ENCODE results near the gene DNM3.

DNM3 gene

DNA sequence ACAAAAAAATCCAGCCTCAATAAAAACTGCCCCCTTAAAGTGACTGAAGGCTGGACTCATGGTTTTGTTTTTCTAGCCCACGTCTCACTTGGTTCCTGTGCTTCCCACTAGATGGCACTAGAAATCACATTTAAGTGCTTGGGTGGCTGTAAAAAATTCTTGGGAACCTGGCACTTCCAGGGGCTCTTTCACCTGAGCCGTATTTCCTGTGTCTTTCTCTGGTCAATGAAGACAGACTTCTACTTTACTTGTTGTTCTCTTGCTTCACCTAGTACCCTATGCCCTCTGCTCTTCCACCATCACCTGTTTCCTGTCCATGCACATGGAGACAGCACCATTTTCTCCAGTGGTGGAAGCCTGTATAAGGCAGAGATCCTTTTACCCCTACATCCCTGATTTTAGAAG, 39.8 kb upstream of the DNM3 start:
- Mint-ChIP-seq H3K4me1 (peaks cover 20% of the 10 kb centered on the region), H3K27me3 (ENCODE audit: low read depth, poor library complexity) (no peaks in the 10 kb centered on the region), H3K36me3 (ENCODE audit: low read depth) (peaks cover 8% of the 10 kb centered on the region), H3K9me3 (no peaks in the 10 kb centered on the region), H3K4me3 (no peak overlapping the region), H3K27ac (no peak overlapping the region)
- TF ChIP-seq, protein P1, sequence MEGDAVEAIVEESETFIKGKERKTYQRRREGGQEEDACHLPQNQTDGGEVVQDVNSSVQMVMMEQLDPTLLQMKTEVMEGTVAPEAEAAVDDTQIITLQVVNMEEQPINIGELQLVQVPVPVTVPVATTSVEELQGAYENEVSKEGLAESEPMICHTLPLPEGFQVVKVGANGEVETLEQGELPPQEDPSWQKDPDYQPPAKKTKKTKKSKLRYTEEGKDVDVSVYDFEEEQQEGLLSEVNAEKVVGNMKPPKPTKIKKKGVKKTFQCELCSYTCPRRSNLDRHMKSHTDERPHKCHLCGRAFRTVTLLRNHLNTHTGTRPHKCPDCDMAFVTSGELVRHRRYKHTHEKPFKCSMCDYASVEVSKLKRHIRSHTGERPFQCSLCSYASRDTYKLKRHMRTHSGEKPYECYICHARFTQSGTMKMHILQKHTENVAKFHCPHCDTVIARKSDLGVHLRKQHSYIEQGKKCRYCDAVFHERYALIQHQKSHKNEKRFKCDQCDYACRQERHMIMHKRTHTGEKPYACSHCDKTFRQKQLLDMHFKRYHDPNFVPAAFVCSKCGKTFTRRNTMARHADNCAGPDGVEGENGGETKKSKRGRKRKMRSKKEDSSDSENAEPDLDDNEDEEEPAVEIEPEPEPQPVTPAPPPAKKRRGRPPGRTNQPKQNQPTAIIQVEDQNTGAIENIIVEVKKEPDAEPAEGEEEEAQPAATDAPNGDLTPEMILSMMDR (IDR thresholded peaks at IDR 0.05) = peak; percentile 79
- DNase-seq = peak; percentile 40

DNA sequence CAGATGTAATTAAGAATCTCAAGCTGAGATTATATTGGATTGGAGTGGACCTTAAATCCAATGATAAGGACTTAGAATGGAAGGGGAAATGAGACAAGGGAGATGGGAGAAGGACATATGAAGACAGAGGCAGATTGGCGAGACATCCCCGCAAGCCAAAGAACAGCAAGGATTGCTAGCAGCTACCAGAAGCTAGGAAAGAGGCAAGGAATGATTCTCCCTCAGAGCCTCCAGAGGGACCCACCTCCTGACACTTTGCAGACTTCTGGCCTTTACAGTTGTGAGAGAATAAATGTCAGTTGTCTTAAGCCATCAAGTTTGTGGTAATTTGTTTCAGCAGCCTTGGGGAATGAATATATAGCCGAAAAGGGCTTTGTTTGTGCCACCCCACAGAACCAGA, 39.1 kb upstream of the DNM3 start:
- Mint-ChIP-seq H3K4me3 (no peak overlapping the region), H3K36me3 (ENCODE audit: low read depth) (peaks cover 1% of the 10 kb centered on the region), H3K4me1 (peaks cover 20% of the 10 kb centered on the region), H3K9me3 (no peaks in the 10 kb centered on the region), H3K27ac (peak overlapping the region; percentile 26), H3K27me3 (ENCODE audit: low read depth, poor library complexity) (no peaks in the 10 kb centered on the region)
- TF ChIP-seq, protein P1 (IDR thresholded peaks at IDR 0.05) = no peak
- DNase-seq = no peak

DNA sequence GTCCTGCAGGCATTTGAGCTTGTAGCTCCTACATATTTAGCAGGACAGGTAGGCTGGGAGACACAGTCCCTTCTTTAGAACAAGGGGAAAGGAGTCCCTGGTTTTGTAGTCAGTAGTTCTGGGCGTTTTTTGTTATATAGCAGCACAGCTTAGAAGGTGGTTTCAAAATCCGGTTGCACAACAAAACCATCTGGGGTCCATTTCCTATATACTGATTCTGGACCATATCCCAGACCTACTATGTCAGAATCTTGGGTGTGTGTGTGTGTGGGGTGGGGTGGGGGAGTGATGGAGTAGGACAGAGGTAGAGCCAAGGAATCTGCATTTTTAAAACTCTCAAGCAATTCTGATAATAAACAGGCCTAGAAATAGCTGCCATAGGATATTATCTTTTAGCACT, 38.3 kb upstream of the DNM3 start:
- Mint-ChIP-seq H3K9me3 (no peaks in the 10 kb centered on the region), H3K4me1 (peaks cover 20% of the 10 kb centered on the region), H3K36me3 (ENCODE audit: low read depth) (no peaks in the 10 kb centered on the region), H3K27me3 (ENCODE audit: low read depth, poor library complexity) (no peaks in the 10 kb centered on the region), H3K4me3 (no peak overlapping the region), H3K27ac (no peak overlapping the region)
- TF ChIP-seq, protein P1 (IDR thresholded peaks at IDR 0.05) = no peak
- no peak for DNase-seq

DNA sequence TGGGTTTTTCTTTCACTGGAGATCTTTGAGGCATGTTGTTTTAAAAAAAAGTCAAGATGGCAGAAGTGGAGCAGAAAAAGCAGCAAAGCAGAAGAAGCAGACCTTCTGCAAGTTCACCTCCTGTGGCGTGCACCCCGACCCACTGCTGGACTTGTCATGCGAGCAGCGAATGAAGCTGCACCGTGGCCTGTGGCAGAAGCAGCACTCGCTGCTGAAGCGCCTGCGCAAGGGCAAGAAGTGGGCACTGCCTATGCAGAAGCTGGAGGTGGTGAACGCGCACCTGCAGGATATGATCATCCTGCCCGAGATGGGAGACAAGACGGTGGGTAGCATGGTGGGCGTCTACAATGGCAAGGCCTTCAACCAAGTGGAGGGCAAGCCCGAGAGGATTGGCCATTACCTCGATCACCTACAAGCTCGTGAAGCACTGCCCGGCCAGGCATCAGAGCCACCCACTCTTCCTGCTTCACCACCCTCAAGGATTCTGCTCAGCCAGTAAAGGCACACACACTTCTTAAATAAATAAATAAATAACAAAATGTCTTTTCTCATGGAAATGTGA, 37.8 kb upstream of the DNM3 start:
- Mint-ChIP-seq H3K27ac (no peak overlapping the region), H3K36me3 (ENCODE audit: low read depth) (no peaks in the 10 kb centered on the region), H3K4me3 (no peak overlapping the region), H3K4me1 (peaks cover 20% of the 10 kb centered on the region), H3K27me3 (ENCODE audit: low read depth, poor library complexity) (no peaks in the 10 kb centered on the region), H3K9me3 (no peaks in the 10 kb centered on the region)
- DNase-seq = no peak
- TF ChIP-seq, protein P1 (IDR thresholded peaks at IDR 0.05) = no peak

DNA sequence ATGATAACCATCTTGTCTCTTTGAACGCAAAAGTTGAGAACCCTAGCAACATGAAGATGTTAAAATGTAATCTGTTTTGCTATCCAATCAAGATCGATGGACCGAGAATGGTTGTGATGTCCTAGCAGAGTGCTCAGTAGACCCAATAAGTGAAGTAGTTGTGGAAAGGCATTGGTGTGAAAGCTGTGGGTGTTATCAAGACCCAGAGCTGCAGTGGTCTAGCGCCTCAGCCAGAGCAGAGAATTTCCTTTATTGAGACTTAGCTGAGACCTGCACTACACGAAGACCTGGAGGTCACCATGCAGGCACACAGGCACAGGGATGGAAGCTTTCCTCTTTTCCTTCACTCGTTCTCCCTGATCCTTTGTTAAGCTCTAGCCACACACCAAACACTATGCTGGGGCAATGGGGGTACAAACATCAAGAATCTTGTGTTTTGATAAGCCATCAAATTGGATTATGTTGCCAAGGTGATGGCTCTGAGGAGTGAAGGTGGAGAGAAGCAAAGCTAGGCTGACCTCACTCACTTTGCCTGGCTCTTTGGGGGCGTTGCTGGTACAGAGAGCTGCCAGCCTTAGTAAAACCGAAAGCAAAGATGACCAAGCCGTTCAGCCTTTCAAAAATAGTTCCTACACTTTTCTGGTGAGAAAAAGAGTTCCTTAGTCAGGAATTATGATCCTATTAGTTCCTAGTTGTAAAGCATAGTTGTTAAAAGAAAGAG, 35.7 kb upstream of the DNM3 start:
- Mint-ChIP-seq H3K4me1 (peaks cover 12% of the 10 kb centered on the region), H3K27ac (no peak overlapping the region), H3K27me3 (ENCODE audit: low read depth, poor library complexity) (no peaks in the 10 kb centered on the region), H3K4me3 (no peak overlapping the region), H3K36me3 (ENCODE audit: low read depth) (no peaks in the 10 kb centered on the region), H3K9me3 (no peaks in the 10 kb centered on the region)
- DNase-seq = no peak
- TF ChIP-seq, protein P1 (IDR thresholded peaks at IDR 0.05) = no peak

DNA sequence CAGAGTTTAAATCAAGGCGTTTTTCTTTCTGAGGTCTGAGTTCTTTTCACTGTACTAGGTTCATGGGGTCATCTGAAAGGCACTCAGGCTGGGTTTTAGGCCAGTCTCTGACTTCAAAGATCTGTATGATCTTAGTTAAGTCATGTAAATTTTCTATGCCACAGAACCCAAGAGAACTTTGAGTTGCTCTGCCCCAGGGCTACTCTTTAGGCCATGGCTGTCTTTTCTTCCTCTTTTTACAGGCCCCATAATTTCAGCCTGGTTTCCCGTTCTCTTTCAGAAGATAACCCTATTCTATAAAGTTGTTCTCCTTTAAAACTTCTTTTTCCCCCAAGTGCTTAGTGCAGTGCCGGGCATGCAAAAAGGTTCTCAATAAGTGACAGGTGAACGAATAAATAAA, 33.7 kb upstream of the DNM3 start:
- no peaks in the 10 kb centered on the region for H3K36me3 Mint-ChIP-seq (ENCODE audit: low read depth)
- TF ChIP-seq, protein P1 (IDR thresholded peaks at IDR 0.05) = no peak
- H3K4me1 Mint-ChIP-seq = no peaks in the 10 kb centered on the region
- no peak overlapping the region for H3K4me3 Mint-ChIP-seq
- DNase-seq = no peak
- H3K27ac Mint-ChIP-seq = no peak overlapping the region
- H3K27me3 Mint-ChIP-seq (ENCODE audit: low read depth, poor library complexity) = no peaks in the 10 kb centered on the region
- H3K9me3 Mint-ChIP-seq = no peaks in the 10 kb centered on the region
